Measurements from ENCODE around the gene DNAAF5. TPM values are rescaled to one million over a fixed set of nuclear protein-coding genes. Genes with fewer than 3 reads are reported as not detected.

DNAAF5 gene
- total RNA-seq, 4 donors from 2014 or later = 19.0 to 25.3 (median 24.1) TPM

DNA sequence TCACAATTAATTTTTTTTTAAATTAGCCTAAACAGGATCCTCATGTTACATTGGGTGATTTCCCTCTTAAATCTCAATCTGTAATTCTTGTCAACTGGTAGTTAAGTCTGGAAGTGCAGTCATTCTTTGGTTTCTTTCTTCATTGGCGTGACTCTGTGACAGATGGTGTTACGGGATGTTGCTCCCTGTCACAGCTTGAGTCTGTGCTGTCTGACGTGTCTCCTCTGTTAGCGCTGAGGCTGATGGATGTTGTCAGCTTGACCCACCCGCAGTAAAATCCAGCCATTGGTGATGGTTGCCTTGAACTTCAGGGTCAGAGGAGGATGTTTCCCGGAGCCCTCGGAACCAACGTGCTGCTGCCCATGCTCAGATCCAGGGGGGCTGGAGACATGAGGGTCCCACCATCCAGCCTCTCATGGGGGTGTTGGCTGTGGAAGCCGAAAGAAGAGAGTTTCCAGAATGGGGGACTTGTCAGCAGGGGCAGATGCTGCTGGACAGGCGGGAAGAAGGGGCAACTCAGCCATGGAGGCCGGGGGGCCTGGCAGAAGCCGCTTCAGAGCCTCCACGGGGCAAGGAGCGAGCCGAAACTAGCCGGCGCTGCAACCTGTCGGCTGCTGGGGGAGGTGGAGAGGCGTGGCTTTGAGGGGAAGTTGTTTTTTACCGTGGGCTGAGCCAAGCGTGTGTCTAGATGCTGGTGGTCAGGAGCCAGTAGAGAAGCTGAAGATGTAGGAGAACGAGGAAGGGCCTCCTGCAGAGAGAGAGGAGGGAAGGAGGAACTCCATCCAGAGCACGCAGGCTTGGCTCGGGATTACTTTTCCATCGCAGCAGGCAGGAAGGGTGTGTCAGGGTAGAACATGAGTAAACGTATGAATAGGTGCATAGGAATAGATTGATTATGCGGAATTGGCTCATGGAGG lies 109.2 kb downstream of the DNAAF5 start:
- no peak for DNase-seq (ENCODE audit: low spot score in 2 of 2)
- no peak for TF ChIP-seq POLR2A (IDR thresholded peaks at IDR 0.05)
- TF ChIP-seq, protein P1, sequence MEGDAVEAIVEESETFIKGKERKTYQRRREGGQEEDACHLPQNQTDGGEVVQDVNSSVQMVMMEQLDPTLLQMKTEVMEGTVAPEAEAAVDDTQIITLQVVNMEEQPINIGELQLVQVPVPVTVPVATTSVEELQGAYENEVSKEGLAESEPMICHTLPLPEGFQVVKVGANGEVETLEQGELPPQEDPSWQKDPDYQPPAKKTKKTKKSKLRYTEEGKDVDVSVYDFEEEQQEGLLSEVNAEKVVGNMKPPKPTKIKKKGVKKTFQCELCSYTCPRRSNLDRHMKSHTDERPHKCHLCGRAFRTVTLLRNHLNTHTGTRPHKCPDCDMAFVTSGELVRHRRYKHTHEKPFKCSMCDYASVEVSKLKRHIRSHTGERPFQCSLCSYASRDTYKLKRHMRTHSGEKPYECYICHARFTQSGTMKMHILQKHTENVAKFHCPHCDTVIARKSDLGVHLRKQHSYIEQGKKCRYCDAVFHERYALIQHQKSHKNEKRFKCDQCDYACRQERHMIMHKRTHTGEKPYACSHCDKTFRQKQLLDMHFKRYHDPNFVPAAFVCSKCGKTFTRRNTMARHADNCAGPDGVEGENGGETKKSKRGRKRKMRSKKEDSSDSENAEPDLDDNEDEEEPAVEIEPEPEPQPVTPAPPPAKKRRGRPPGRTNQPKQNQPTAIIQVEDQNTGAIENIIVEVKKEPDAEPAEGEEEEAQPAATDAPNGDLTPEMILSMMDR (IDR thresholded peaks at IDR 0.05) = no peak
- H3K4me3 ChIP-seq (ENCODE audit: low read depth, poor library complexity, severe bottlenecking) = no peak overlapping the region
- intact Hi-C loops (cut with DNase I; ENCODE audit: low total_unique reads) = no loop called here
- WGBS, 2 donors = 38 to 42% methylated on average over 27 of the region's 27 CpGs

Other genes starting within 250 kb of the DNAAF5 start
- gene PDGFA, start 206.9 kb upstream of the DNAAF5 start, total RNA-seq = 10 to 100 TPM; 13.0 to 27.0 (median 20.5) TPM
- 10 to 100 TPM in 3 of 4 donors, 1 to 10 TPM in 1; 7.8 to 16.9 (median 15.0) TPM for gene PRKAR1B, start 582 bp downstream of the DNAAF5 start, total RNA-seq
- 100 to 1,000 TPM; 265 to 429 (median 271) TPM for gene SUN1, start 105.8 kb downstream of the DNAAF5 start, total RNA-seq
- gene GET4, start 149.9 kb downstream of the DNAAF5 start, total RNA-seq = 10 to 100 TPM; 46.1 to 67.7 (median 51.6) TPM
- 10 to 100 TPM in 1 of 4 donors, 1 to 10 TPM in 3; 9.1 to 18.8 (median 9.9) TPM for gene ADAP1, start 228.0 kb downstream of the DNAAF5 start, total RNA-seq
- 10 to 100 TPM; 13.0 to 25.1 (median 15.1) TPM for gene COX19, start 248.8 kb downstream of the DNAAF5 start, total RNA-seq

Data from lower leg skin (tissue), 4 donors.